ENCODE results near the gene CAPNS1. TPM values are rescaled to one million over a fixed set of nuclear protein-coding genes. Genes with fewer than 3 reads are reported as not detected.
"Not testable (repeated sequence)": the region's sequence is repeated elsewhere in the genome, so short reads cannot be mapped to it uniquely, and the experiment has no call there.

The CAPNS1 gene
- total RNA-seq, 2 experiments from 2014 or later = 167 to 177 TPM

DNA sequence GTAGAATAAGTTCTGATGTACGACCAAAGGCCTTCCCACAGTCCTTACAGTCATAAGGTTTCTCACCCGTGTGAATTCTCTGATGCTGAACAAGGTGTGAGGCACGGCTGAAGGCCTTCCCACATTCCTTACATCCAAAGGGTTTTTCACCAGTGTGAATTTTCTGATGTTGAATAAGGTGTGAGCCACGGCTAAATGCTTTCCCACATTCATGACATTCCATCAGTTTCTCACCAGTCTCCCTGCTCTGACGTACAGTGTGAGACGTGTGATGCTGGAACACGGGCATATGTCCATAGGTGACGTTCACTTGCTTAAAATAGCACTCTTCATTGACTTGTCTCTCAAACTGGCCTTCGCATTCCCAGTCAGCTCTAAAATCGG, 43.4 kb downstream of the CAPNS1 start:
- Mint-ChIP-seq H3K9me3 (no peaks in the 10 kb centered on the region), H3K4me1 (ENCODE audit: low read depth) (no peaks in the 10 kb centered on the region), H3K4me3 (no peak overlapping the region), H3K27me3 (no peaks in the 10 kb centered on the region), H3K27ac (no peak overlapping the region), H3K36me3 (ENCODE audit: low read depth) (peaks cover 21% of the 10 kb centered on the region)
- H3K36me3 ChIP-seq (ENCODE audit: insufficient read depth, low read length) = peaks cover 14% of the 10 kb centered on the region
- ChIA-PET CTCF (no interaction called here), POLR2A (no interaction called here)
- H3K9me3 ChIP-seq (ENCODE audit: control insufficient read depth in 1 of 2, insufficient read depth in 1 of 2, low read length in 2 of 2) = no peaks in the 10 kb centered on the region
- no peak overlapping the region for H3K4me3 ChIP-seq (ENCODE audit: low read length)
- H3K27ac ChIP-seq (ENCODE audit: low read depth in 1 of 2, low read length in 2 of 2) = no peak overlapping the region
- no peaks in the 10 kb centered on the region for H3K27me3 ChIP-seq (ENCODE audit: control insufficient read depth in 1 of 2, insufficient read depth in 2 of 2, low read length in 2 of 2)
- intact Hi-C loops (cut with DNase I, micrococcal nuclease) = no loop called here
- H3K4me1 ChIP-seq (ENCODE audit: insufficient read depth, low read length) = no peaks in the 10 kb centered on the region
- ATAC-seq (ENCODE audit: poor library complexity) (no peak), DNase-seq (no peak)
- TF ChIP-seq CTCF (IDR thresholded peaks at IDR 0.05) = no peak

DNA sequence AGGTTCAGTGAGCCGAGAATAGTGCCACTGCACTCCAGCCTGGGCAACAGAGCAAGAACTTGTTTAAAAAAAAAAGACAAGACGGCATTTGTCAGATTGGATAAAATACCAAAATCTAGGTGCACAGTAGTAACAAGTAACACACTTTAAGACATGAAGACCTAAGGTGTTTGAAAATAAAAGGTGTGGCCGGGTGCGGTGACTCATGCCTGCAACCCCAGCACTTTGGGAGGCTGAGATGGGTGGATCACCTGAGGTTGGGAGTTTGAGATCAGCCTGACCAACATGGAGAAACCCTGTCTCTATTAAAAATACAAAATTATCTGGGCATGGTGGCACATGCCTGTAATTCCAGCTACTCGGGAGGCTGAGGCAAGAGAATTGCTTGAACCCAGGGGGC, 46.9 kb downstream of the CAPNS1 start:
- H3K4me3 Mint-ChIP-seq; intact Hi-C loops (cut with DNase I, micrococcal nuclease); ATAC-seq (ENCODE audit: poor library complexity); POLR2A ChIA-PET; H3K27me3 ChIP-seq (ENCODE audit: control insufficient read depth in 1 of 2, insufficient read depth in 2 of 2, low read length in 2 of 2); H3K9me3 ChIP-seq (ENCODE audit: control insufficient read depth in 1 of 2, insufficient read depth in 1 of 2, low read length in 2 of 2); H3K9me3 Mint-ChIP-seq; H3K4me1 Mint-ChIP-seq (ENCODE audit: low read depth); CTCF ChIA-PET; H3K27ac Mint-ChIP-seq; H3K27ac ChIP-seq (ENCODE audit: low read depth in 1 of 2, low read length in 2 of 2); DNase-seq; H3K27me3 Mint-ChIP-seq; H3K4me3 ChIP-seq (ENCODE audit: low read length); H3K4me1 ChIP-seq (ENCODE audit: insufficient read depth, low read length): not testable (repeated sequence)
- H3K36me3 ChIP-seq (ENCODE audit: insufficient read depth, low read length) = peaks cover 14% of the 10 kb centered on the region
- H3K36me3 Mint-ChIP-seq (ENCODE audit: low read depth) = peaks cover 26% of the 10 kb centered on the region

GRCh38 chr19:36196249-36196648, 56.4 kb downstream of the CAPNS1 start:
- Mint-ChIP-seq H3K27ac (no peak overlapping the region), H3K27me3 (no peaks in the 10 kb centered on the region), H3K36me3 (ENCODE audit: low read depth) (peaks cover 50% of the 10 kb centered on the region), H3K9me3 (no peaks in the 10 kb centered on the region), H3K4me1 (ENCODE audit: low read depth) (no peaks in the 10 kb centered on the region), H3K4me3 (no peak overlapping the region)
- ATAC-seq (ENCODE audit: poor library complexity) (no peak), DNase-seq (no peak)
- CTCF ChIA-PET = no interaction called here
- Histone ChIP-seq H3K4me1 (ENCODE audit: insufficient read depth, low read length) (no peaks in the 10 kb centered on the region), H3K27me3 (ENCODE audit: control insufficient read depth in 1 of 2, insufficient read depth in 2 of 2, low read length in 2 of 2) (no peaks in the 10 kb centered on the region), H3K4me3 (ENCODE audit: low read length) (no peak overlapping the region), H3K27ac (ENCODE audit: low read depth in 1 of 2, low read length in 2 of 2) (no peak overlapping the region), H3K9me3 (ENCODE audit: control insufficient read depth in 1 of 2, insufficient read depth in 1 of 2, low read length in 2 of 2) (no peaks in the 10 kb centered on the region), H3K36me3 (ENCODE audit: insufficient read depth, low read length) (peaks cover 14% of the 10 kb centered on the region)
- intact Hi-C loops (cut with DNase I, micrococcal nuclease) = no loop called here
- no peak for TF ChIP-seq CTCF (IDR thresholded peaks at IDR 0.05)
- POLR2A ChIA-PET = no interaction called here

DNA sequence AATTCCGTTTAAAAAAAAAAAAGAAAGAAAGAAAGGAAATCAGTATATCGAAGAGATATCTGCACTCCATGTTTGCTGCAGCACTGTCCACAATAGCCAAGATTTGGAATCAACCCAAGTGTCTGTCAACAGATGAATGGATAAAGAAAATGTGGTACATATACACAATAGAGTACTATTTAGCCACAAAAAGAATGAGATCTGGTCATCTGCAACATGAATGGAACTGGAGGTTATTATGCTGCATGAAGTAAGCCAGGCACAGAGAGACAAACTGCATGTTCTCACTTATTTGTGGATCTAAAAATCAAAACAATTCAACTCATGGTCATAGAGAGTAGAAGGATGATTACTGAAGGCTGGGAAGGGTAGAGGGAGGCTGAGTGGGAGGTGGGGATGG, 58.3 kb downstream of the CAPNS1 start:
- ChIA-PET CTCF (no interaction called here), POLR2A (no interaction called here)
- intact Hi-C loops (cut with DNase I, micrococcal nuclease) = no loop called here
- no peak for TF ChIP-seq CTCF (IDR thresholded peaks at IDR 0.05)
- Histone ChIP-seq H3K4me1 (ENCODE audit: insufficient read depth, low read length) (no peaks in the 10 kb centered on the region), H3K27ac (ENCODE audit: low read depth in 1 of 2, low read length in 2 of 2) (no peak overlapping the region), H3K4me3 (ENCODE audit: low read length) (no peak overlapping the region), H3K27me3 (ENCODE audit: control insufficient read depth in 1 of 2, insufficient read depth in 2 of 2, low read length in 2 of 2) (no peaks in the 10 kb centered on the region), H3K9me3 (ENCODE audit: control insufficient read depth in 1 of 2, insufficient read depth in 1 of 2, low read length in 2 of 2) (no peaks in the 10 kb centered on the region), H3K36me3 (ENCODE audit: insufficient read depth, low read length) (peaks cover 25% of the 10 kb centered on the region)
- DNase-seq (no peak), ATAC-seq (ENCODE audit: poor library complexity) (no peak)
- H3K4me1 Mint-ChIP-seq (ENCODE audit: low read depth) = peaks cover 4% of the 10 kb centered on the region
- peaks cover 52% of the 10 kb centered on the region for H3K36me3 Mint-ChIP-seq (ENCODE audit: low read depth)
- H3K9me3 Mint-ChIP-seq = no peaks in the 10 kb centered on the region
- H3K27ac Mint-ChIP-seq = no peak overlapping the region
- H3K4me3 Mint-ChIP-seq = no peak overlapping the region
- H3K27me3 Mint-ChIP-seq = no peaks in the 10 kb centered on the region

Other genes with a start within 250 kb of the CAPNS1 start
- gene NFKBID, start 239.5 kb upstream of the CAPNS1 start, total RNA-seq = 10 to 100 TPM; 26.5 to 30.1 TPM
- 10 to 100 TPM; 72.4 to 78.6 TPM for gene HCST, start 237.5 kb upstream of the CAPNS1 start, total RNA-seq
- 1 to 10 TPM; 6.0 to 7.6 TPM for gene TYROBP, start 231.8 kb upstream of the CAPNS1 start, total RNA-seq
- 1 to 10 TPM; 4.2 to 4.5 TPM for gene LRFN3, start 203.7 kb upstream of the CAPNS1 start, total RNA-seq
- gene SDHAF1, start 144.9 kb upstream of the CAPNS1 start, total RNA-seq = 1 to 10 TPM; 4.3 to 5.4 TPM
- 1 to 10 TPM; 1.6 TPM for gene SYNE4, start 131.3 kb upstream of the CAPNS1 start, total RNA-seq
- gene ALKBH6, start 125.9 kb upstream of the CAPNS1 start, total RNA-seq = 10 to 100 TPM; 38.1 to 41.8 TPM
- under 1 TPM; 0.47 to 0.85 TPM for gene CLIP3, start 107.2 kb upstream of the CAPNS1 start, total RNA-seq
- gene THAP8, start 85.8 kb upstream of the CAPNS1 start, total RNA-seq = under 1 TPM; 0.38 to 0.53 TPM
- gene WDR62, start 85.2 kb upstream of the CAPNS1 start, total RNA-seq = 1 to 10 TPM; 2.0 to 2.6 TPM
- not detected for gene OVOL3, start 28.9 kb upstream of the CAPNS1 start, total RNA-seq
- 10 to 100 TPM; 29.2 to 31.1 TPM for gene POLR2I, start 25.2 kb upstream of the CAPNS1 start, total RNA-seq
- gene TBCB, start 24.6 kb upstream of the CAPNS1 start, total RNA-seq = 10 to 100 TPM; 67.5 to 68.0 TPM
- not detected for gene COX7A1, start 12.4 kb downstream of the CAPNS1 start, total RNA-seq
- 1 to 10 TPM; 7.6 to 8.5 TPM for gene ZNF565, start 74.6 kb downstream of the CAPNS1 start, total RNA-seq
- 10 to 100 TPM; 13.6 to 13.7 TPM for gene ZNF146, start 75.0 kb downstream of the CAPNS1 start, total RNA-seq
- 1 to 10 TPM; 3.7 to 4.4 TPM for gene ZFP14, start 239.1 kb downstream of the CAPNS1 start, total RNA-seq

Measured in CD4-positive, alpha-beta T cell (primary cell).